SU-DHL-6 (cell line): ENCODE results near the gene FAM240A.

Experiments
- H2AFZ ChIP-seq: fragments of 200-600 bp; sonication (generic); 2 replicates; pipeline ENCODE4 v1.6.1; 2014; ENCODE audit warnings: low read depth, mild to moderate bottlenecking, moderate library complexity, mixed read lengths, antibody characterized with exemption, low read length; ENCODE audit not compliant: severe bottlenecking
- H3F3A ChIP-seq: fragments of 200-600 bp; shearing (Covaris generic); 2 replicates; pipeline ENCODE4 v1.6.0; 2016; ENCODE audit warnings: antibody characterized with exemption, mild to moderate bottlenecking; ENCODE audit not compliant: insufficient read depth
- H3K27ac ChIP-seq: fragments of 200-600 bp; sonication (generic); 2 replicates; pipeline ENCODE4 v1.5.1; 2016; ENCODE audit warnings: low read depth, mild to moderate bottlenecking, low read length, moderate library complexity, mixed read lengths
- H3K27me3 ChIP-seq: fragments of 200-600 bp; sonication (generic), shearing (Covaris generic); 2 replicates; pipeline ENCODE4 v1.6.0; 2014; ENCODE audit warnings: mild to moderate bottlenecking, low read length
- H3K36me3 ChIP-seq: fragments of 200-600 bp; sonication (generic); 2 replicates; pipeline ENCODE4 v1.6.1; 2014; ENCODE audit warnings: mild to moderate bottlenecking, low read length, mixed read lengths
- H3K4me2 ChIP-seq: fragments of 300-600, 200-600 bp; shearing (Covaris generic), sonication (generic); 2 replicates; pipeline ENCODE4 v1.6.0; 2014; ENCODE audit warnings: low read length, low read depth, mild to moderate bottlenecking; ENCODE audit not compliant: poor library complexity, severe bottlenecking
- H3K4me3 ChIP-seq: fragments of 200-600 bp; sonication (generic); 2 replicates; pipeline ENCODE4 v1.5.1; 2014; ENCODE audit warnings: antibody characterized with exemption, low read length, mild to moderate bottlenecking, mixed read lengths; ENCODE audit not compliant: insufficient read depth, poor library complexity, severe bottlenecking
- H3K79me2 ChIP-seq: fragments of 200-600 bp; sonication (generic); 2 replicates; pipeline ENCODE4 v1.6.1; 2014; ENCODE audit warnings: mild to moderate bottlenecking, low read length, moderate library complexity; ENCODE audit not compliant: insufficient read depth
- H3K9ac ChIP-seq: fragments of 200-600 bp; sonication (generic); 2 replicates; pipeline ENCODE4 v1.7.0; 2014; ENCODE audit warnings: mild to moderate bottlenecking, low read length
- H3K9me2 ChIP-seq: fragments of 200-600 bp; sonication (generic); replicated peaks from 2 replicates; pipeline ENCODE4 v1.6.1; 2014; ENCODE audit warnings: low read length; ENCODE audit not compliant: insufficient read depth
- H3K9me3 ChIP-seq: fragments of 200-600 bp; sonication (generic); 2 replicates; pipeline ENCODE4 v1.6.1; 2014; ENCODE audit warnings: low read length, mixed read lengths; ENCODE audit not compliant: insufficient read depth
- H4K20me1 ChIP-seq: fragments of 200-600 bp; sonication (generic); 2 replicates; pipeline ENCODE4 v1.6.1; 2014; ENCODE audit warnings: low read depth, mild to moderate bottlenecking, antibody characterized with exemption, low read length, moderate library complexity, mixed read lengths
- EZH2phosphoT487 ChIP-seq: fragments of 200-600 bp; sonication (generic), shearing (Covaris generic); conservative IDR thresholded peaks from 2 replicates; pipeline ENCODE4 v1.6.1; 2018; ENCODE audit warnings: mild to moderate bottlenecking, antibody characterized with exemption, low read length, moderate library complexity, mixed read lengths
- TF ChIP-seq, protein P1 (sequence below): fragments of 200-600 bp; sonication (generic); IDR thresholded peaks from one replicate; pipeline ENCODE4 v1.5.1; 2017; ENCODE audit warnings: antibody characterized with exemption, mild to moderate bottlenecking, low read length, moderate library complexity; ENCODE audit not compliant: insufficient read depth, poor library complexity, severe bottlenecking

FAM240A gene

DNA sequence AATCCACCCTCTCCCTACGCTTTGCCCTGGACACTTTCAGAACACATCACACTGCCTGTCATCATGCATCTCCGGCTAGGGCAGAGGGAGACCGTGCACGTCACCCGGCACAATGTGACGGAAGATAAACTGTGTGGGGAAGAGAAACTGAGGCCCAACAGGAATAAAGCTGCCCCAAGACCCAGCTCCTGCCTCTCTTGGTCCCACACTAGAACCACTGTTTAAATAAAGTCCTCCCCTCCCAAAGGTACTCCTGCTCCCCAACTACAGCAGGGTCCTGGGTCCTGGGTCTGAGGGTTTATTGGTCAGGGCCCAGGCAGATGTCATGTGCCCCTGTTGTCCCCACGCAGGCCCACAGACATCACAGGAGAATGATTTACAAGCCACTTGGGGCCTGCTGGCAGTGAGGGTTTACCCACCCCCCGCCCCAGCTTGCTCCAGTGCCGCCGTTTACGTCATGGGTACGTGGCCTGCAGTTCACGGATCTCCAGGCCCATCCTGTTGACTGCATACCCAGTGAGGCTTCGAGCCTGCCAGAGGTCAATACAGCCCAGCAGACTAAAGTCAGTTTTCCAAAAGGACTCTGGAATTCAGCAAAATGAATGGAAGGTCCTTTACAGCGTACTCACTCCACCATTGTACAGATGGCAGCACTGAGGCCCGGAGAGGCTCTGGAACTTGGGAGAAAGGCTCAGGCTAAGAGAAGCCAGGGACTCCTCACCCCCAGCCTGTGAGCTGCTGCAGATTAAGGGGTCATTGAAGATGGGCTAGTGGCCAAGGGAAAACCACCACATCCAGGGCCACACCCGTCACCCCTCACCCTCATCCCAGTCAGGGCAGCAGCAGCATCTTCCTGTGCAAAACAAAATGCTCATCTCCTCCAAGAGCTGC lies 57.9 kb downstream of the FAM240A start:
- Histone ChIP-seq H3K9me2 (no peaks in the 10 kb centered on the region), H3K9ac (no peak overlapping the region), H2AFZ (no peak overlapping the region), H3K79me2 (no peaks in the 10 kb centered on the region), H3K36me3 (no peaks in the 10 kb centered on the region), H3K4me2 (no peak overlapping the region), H3K9me3 (no peaks in the 10 kb centered on the region), H3F3A (no peaks in the 10 kb centered on the region), H3K27me3 (no peaks in the 10 kb centered on the region), H3K4me3 (no peak overlapping the region), H4K20me1 (no peaks in the 10 kb centered on the region), H3K27ac (no peak overlapping the region)
- TF ChIP-seq, protein P1, sequence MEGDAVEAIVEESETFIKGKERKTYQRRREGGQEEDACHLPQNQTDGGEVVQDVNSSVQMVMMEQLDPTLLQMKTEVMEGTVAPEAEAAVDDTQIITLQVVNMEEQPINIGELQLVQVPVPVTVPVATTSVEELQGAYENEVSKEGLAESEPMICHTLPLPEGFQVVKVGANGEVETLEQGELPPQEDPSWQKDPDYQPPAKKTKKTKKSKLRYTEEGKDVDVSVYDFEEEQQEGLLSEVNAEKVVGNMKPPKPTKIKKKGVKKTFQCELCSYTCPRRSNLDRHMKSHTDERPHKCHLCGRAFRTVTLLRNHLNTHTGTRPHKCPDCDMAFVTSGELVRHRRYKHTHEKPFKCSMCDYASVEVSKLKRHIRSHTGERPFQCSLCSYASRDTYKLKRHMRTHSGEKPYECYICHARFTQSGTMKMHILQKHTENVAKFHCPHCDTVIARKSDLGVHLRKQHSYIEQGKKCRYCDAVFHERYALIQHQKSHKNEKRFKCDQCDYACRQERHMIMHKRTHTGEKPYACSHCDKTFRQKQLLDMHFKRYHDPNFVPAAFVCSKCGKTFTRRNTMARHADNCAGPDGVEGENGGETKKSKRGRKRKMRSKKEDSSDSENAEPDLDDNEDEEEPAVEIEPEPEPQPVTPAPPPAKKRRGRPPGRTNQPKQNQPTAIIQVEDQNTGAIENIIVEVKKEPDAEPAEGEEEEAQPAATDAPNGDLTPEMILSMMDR = no peak
- TF ChIP-seq EZH2phosphoT487 = no peak

DNA sequence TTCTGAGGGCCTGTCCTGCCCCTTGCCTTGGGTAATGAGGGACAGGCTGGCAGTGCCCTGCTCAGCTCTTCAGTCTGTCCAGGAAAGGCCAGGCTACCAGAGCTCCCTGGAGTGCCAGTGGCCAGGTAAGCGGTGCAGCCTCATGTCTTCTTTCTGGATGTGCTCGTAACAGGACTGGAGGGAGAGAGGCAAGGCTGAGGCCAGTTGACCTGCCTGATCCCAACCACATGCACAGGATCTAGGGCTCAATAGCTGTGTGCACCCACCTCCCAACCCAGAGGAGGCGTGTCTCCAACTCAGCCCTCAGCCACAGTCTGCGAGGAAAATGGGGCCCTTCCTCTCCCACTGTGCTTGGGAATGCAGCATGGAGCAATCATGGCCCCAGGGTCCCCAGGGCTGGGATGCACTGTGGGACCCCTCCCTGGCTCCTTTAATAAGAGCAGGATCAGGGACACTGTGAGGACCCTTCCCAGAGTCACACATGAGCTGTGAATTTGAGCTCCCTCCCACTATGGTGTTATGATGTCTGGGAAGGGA lies 58.6 kb downstream of the FAM240A start:
- H3F3A ChIP-seq = no peaks in the 10 kb centered on the region
- H3K27me3 ChIP-seq = no peaks in the 10 kb centered on the region
- H3K36me3 ChIP-seq = no peaks in the 10 kb centered on the region
- no peaks in the 10 kb centered on the region for H3K9me3 ChIP-seq
- no peak overlapping the region for H3K27ac ChIP-seq
- H4K20me1 ChIP-seq = no peaks in the 10 kb centered on the region
- H3K4me3 ChIP-seq = no peak overlapping the region
- TF ChIP-seq, protein P1 = no peak
- TF ChIP-seq EZH2phosphoT487 = no peak
- H3K9ac ChIP-seq = no peak overlapping the region
- no peak overlapping the region for H2AFZ ChIP-seq
- no peak overlapping the region for H3K4me2 ChIP-seq
- H3K79me2 ChIP-seq = no peaks in the 10 kb centered on the region
- no peaks in the 10 kb centered on the region for H3K9me2 ChIP-seq

DNA sequence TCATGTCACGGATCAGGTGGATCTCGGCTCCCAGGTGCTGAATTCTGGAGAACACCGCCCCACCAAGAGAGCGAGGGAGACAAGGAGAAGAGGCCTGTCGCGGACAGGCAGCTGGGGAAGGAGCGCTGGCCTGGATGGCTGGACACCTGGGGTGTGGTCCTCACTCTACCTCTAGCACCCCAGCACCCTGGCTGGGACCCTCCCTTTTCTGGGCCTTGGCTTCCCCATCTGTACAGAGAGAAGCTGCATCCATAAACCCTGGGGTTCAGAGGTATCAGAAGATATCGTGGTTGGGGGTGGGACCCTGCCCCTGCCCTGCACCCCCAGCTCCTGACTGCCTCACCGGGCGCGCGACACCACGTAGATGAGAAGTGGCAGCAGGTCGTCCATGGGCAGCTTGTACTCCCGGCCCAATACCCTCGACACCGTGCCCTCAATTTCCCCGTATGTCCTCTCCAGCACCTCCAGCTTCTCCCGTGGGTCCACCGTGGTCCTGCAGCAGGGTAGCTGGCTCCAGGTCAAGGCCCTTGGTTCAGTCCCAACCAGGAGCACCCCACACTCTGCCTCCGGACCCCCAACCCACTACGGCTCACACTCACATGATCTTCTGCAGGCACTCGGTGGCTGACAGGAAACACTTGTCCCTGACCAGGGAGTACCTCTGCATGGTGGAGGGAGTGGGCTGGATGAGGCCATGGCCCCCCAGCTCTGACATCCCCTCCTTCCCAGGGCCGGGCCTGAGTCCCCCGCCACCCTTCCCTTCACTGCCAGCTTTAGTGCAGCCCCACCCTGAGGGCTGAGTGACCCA lies 59.4 kb downstream of the FAM240A start:
- no peaks in the 10 kb centered on the region for H3K27me3 ChIP-seq
- H2AFZ ChIP-seq = no peak overlapping the region
- no peaks in the 10 kb centered on the region for H3K9me2 ChIP-seq
- no peaks in the 10 kb centered on the region for H3K79me2 ChIP-seq
- TF ChIP-seq, protein P1 = no peak
- H3K27ac ChIP-seq = no peak overlapping the region
- no peaks in the 10 kb centered on the region for H4K20me1 ChIP-seq
- H3K4me2 ChIP-seq = no peak overlapping the region
- no peaks in the 10 kb centered on the region for H3F3A ChIP-seq
- no peak overlapping the region for H3K9ac ChIP-seq
- no peak overlapping the region for H3K4me3 ChIP-seq
- no peaks in the 10 kb centered on the region for H3K9me3 ChIP-seq
- H3K36me3 ChIP-seq = no peaks in the 10 kb centered on the region
